HepG2 (cell line): ENCODE measurements around the gene SLC15A1. TPM values are rescaled to one million over a fixed set of nuclear protein-coding genes. Genes with fewer than 3 reads are reported as not detected.

ENCODE experiments used
- AGO1 ChIP-seq: fragments of 200-400 bp; formaldehyde crosslinking; IDR thresholded peaks from 2 replicates; pipeline ENCODE4 v1.6.1; 2017; ENCODE audit warnings: mild to moderate bottlenecking, low read depth, low read length, moderate library complexity; ENCODE audit not compliant: poor library complexity, severe bottlenecking
- DBP ChIP-seq: sonication (generic); formaldehyde crosslinking; IDR thresholded peaks from 2 replicates; pipeline ENCODE4 v1.4.0; 2020; ENCODE audit warnings: missing genetic modification reagents; ENCODE audit errors: not compliant biosample characterization
- FOXK2 ChIP-seq: fragments of 450-650 bp; IDR thresholded peaks from 2 replicates; pipeline ENCODE4 v1.6.1; 2016
- PAF1 ChIP-seq: IDR thresholded peaks from 2 replicates; pipeline ENCODE4 v1.6.1; 2016; ENCODE audit warnings: missing genetic modification reagents, missing compliant biosample characterization
- PRDM15 ChIP-seq: sonication (generic); formaldehyde crosslinking; IDR thresholded peaks from 2 replicates; pipeline ENCODE4 v1.4.0; 2020; ENCODE audit warnings: missing genetic modification reagents
- ZBTB25 ChIP-seq: IDR thresholded peaks from 2 replicates; pipeline ENCODE4 v1.6.1; 2018; ENCODE audit warnings: missing genetic modification reagents
- ZBTB39 ChIP-seq: sonication (generic); formaldehyde crosslinking; IDR thresholded peaks from 2 replicates; pipeline ENCODE4 v1.5.0; 2020; ENCODE audit warnings: missing genetic modification reagents
- ZNF670 ChIP-seq: sonication (generic); formaldehyde crosslinking; IDR thresholded peaks from 2 replicates; pipeline ENCODE4 v1.8.0; 2022; ENCODE audit warnings: mild to moderate bottlenecking, missing genetic modification reagents, borderline replicate concordance
- polyA plus RNA-seq, 8 experiments: library from polyadenylated mRNA; depleted of rRNA in 3 of 8; stranded (reverse) in 7 of 8; unstranded in 1 of 8; fragments of >200 nt; fragmentation: Illumina TruSeq in 4 of 8; extraction: Trizol in 4 of 8; gene quantifications; 2 replicates each; pipeline versions ENCODE4 v1.2.1 to v1.2.3, GENCODE V29; 2011 to 2016; ENCODE audit warnings: low read depth in 4 of 8, missing spikeins in 1 of 8, mixed read lengths in 1 of 8; ENCODE audit not compliant: insufficient read depth in 1 of 8
- total RNA-seq, 5 experiments: library from RNA; depleted of rRNA; stranded (reverse); fragments of >200 nt; fragmentation: Illumina TruSeq; extraction: Trizol; gene quantifications; 2 replicates each; pipeline ENCODE4 v1.2.3, GENCODE V29; 2016; ENCODE audit warnings: low read depth in 1 of 5

SLC15A1 gene
- total and polyA plus RNA-seq, 2 of the 13 experiments (the other 11 are each of a cell fraction or from before 2014, with no cell fraction given), result 0.17 to 0.20 TPM

GRCh38 chr13:98775386-98775785 lies 22.9 kb upstream of the SLC15A1 start (continued):
- no peak for TF ChIP-seq PAF1 (CRISPR knock-in tag)
- no peak for TF ChIP-seq PRDM15 (CRISPR knock-in tag)
- TF ChIP-seq ZBTB25 (CRISPR knock-in tag), result no peak
- no peak for TF ChIP-seq DBP (CRISPR knock-in tag)
- no peak for TF ChIP-seq FOXK2
- TF ChIP-seq AGO1, result no peak
- TF ChIP-seq ZBTB39, result no peak
- TF ChIP-seq ZNF670, result no peak
